ENCODE results near the gene MCRS1. TPM values are rescaled to one million over a fixed set of nuclear protein-coding genes. Genes with fewer than 3 reads are reported as not detected.
"Not testable (repeated sequence)": the region's sequence is repeated elsewhere in the genome, so short reads cannot be mapped to it uniquely, and the experiment has no call there.

The MCRS1 gene
- total RNA-seq, 4 donors from 2014 or later, result 20.0 to 81.2 (median 50.4) TPM

- DNase-seq, result no peak
- intact Hi-C loops (cut with DNase I; ENCODE audit: low total_unique reads), result no loop called here
- no peak overlapping the region for H3K4me3 ChIP-seq
- no peak for TF ChIP-seq CTCF (IDR thresholded peaks at IDR 0.05)
- no peaks in the 10 kb centered on the region for H3K9me3 ChIP-seq
- H3K27ac ChIP-seq, result no peak overlapping the region
- no peaks in the 10 kb centered on the region for H3K27me3 ChIP-seq
- no peaks in the 10 kb centered on the region for H3K36me3 ChIP-seq
- H3K4me1 ChIP-seq, result no peaks in the 10 kb centered on the region
Observed at GRCh38 chr12:49609875-49610154, 41.9 kb upstream of the MCRS1 start.

- Histone ChIP-seq H3K4me3 (no peak overlapping the region), H3K36me3 (no peaks in the 10 kb centered on the region), H3K27me3 (no peaks in the 10 kb centered on the region), H3K27ac (no peak overlapping the region), H3K9me3 (no peaks in the 10 kb centered on the region), H3K4me1 (no peaks in the 10 kb centered on the region)
- no peak for DNase-seq
- TF ChIP-seq CTCF (IDR thresholded peaks at IDR 0.05) (no peak), POLR2A (IDR thresholded peaks at IDR 0.05) (no peak)
- intact Hi-C loops (cut with DNase I; ENCODE audit: low total_unique reads), result no loop called here
Observed at GRCh38 chr12:49609059-49609874, 41.3 kb upstream of the MCRS1 start.

GRCh38 chr12:49605539-49605938, 37.6 kb upstream of the MCRS1 start, which contains the start of gene FAM186B:
FAM186B (minus strand) TSS chr12:49605639; CDS start chr12:49605477, 162 bp downstream.
- intact Hi-C loops (cut with DNase I; ENCODE audit: low total_unique reads); H3K4me1 ChIP-seq; H3K4me3 ChIP-seq; H3K27ac ChIP-seq; H3K9me3 ChIP-seq; H3K36me3 ChIP-seq; DNase-seq; H3K27me3 ChIP-seq: not testable (repeated sequence)

GRCh38 chr12:49604856-49605255, 36.9 kb upstream of the MCRS1 start:
- H3K36me3 ChIP-seq, result no peaks in the 10 kb centered on the region
- H3K27ac ChIP-seq, result no peak overlapping the region
- H3K27me3 ChIP-seq, result no peaks in the 10 kb centered on the region
- intact Hi-C loops (cut with DNase I; ENCODE audit: low total_unique reads), result no loop called here
- no peak for TF ChIP-seq POLR2A (IDR thresholded peaks at IDR 0.05)
- TF ChIP-seq CTCF (IDR thresholded peaks at IDR 0.05), result no peak
- H3K4me1 ChIP-seq, result no peaks in the 10 kb centered on the region
- no peak overlapping the region for H3K4me3 ChIP-seq
- no peaks in the 10 kb centered on the region for H3K9me3 ChIP-seq
- no peak for DNase-seq

GRCh38 chr12:49603721-49604120, 35.8 kb upstream of the MCRS1 start:
- intact Hi-C loops (cut with DNase I; ENCODE audit: low total_unique reads), result no loop called here
- H3K4me3 ChIP-seq, result no peak overlapping the region

More at GRCh38 chr12:49603721-49604120, 35.8 kb upstream of the MCRS1 start:
- TF ChIP-seq CTCF (IDR thresholded peaks at IDR 0.05) (no peak), POLR2A (IDR thresholded peaks at IDR 0.05) (no peak)
- H3K27me3 ChIP-seq, result no peaks in the 10 kb centered on the region
- no peaks in the 10 kb centered on the region for H3K4me1 ChIP-seq
- DNase-seq, result no peak
- H3K27ac ChIP-seq, result no peak overlapping the region
- H3K9me3 ChIP-seq, result no peaks in the 10 kb centered on the region
- no peaks in the 10 kb centered on the region for H3K36me3 ChIP-seq
